Tibial nerve (tissue), 4 donors: ENCODE results near the gene NFKBIE. TPM values are rescaled to one million over a fixed set of nuclear protein-coding genes. Genes with fewer than 3 reads are reported as not detected.

Experiments
- DNase-seq, 2 donors: peaks; one replicate each; pipeline ENCODE4 v3.0.0-alpha.2; 2019; ENCODE audit warnings: low spot score in 2 of 2
- H3K27ac ChIP-seq, 4 donors: fragments of 200-600 bp; sonication (generic) in 3 of 4; one replicate each; pipeline ENCODE4 v1.5.1; 2017 to 2019; ENCODE audit warnings: mild to moderate bottlenecking in 1 of 4
- H3K27me3 ChIP-seq, 2 donors: fragments of 200-600 bp; sonication (generic) in 1 of 2; one replicate each; pipeline versions ENCODE4 v1.5.1 to v1.6.0; 2017 to 2019
- H3K36me3 ChIP-seq, 3 donors: fragments of 200-600 bp; sonication (generic); one replicate each; pipeline ENCODE4 v1.5.1; 2018 to 2019
- H3K4me1 ChIP-seq, 4 donors: fragments of 200-600 bp; sonication (generic) in 3 of 4; one replicate each; pipeline ENCODE4 v1.5.1; 2017 to 2019
- H3K4me3 ChIP-seq, 4 donors: fragments of 200-600 bp; sonication (generic) in 3 of 4; one replicate each; pipeline ENCODE4 v1.5.1; 2017 to 2019; ENCODE audit warnings: mild to moderate bottlenecking in 1 of 4, moderate library complexity in 1 of 4
- H3K9me3 ChIP-seq, 4 donors: fragments of 200-600 bp; sonication (generic) in 3 of 4; one replicate each; pipeline ENCODE4 v1.5.1; 2017 to 2019
- CTCF ChIP-seq, 5 experiments: fragments of 200-600 bp in 3 of 5; fragments of 450-650 bp in 2 of 5; sonication (generic) in 3 of 5; IDR thresholded peaks; one replicate each; pipeline ENCODE4 v1.5.1; 2016 to 2019; ENCODE audit warnings: antibody characterized with exemption in 5 of 5, mild to moderate bottlenecking in 3 of 5, moderate library complexity in 2 of 5
- EP300 ChIP-seq, 2 donors: sonication (generic); formaldehyde crosslinking; IDR thresholded peaks; one replicate each; pipeline ENCODE4 v1.6.1; 2017; ENCODE audit warnings: antibody characterized with exemption in 2 of 2, mild to moderate bottlenecking in 1 of 2
- POLR2A ChIP-seq, 2 donors: fragments of 450-650 bp; IDR thresholded peaks; one replicate each; pipeline ENCODE4 v1.6.1; 2017; ENCODE audit warnings: antibody characterized with exemption in 2 of 2, mild to moderate bottlenecking in 2 of 2, moderate library complexity in 2 of 2
- WGBS, 2 donors: methylation state at CpG; one replicate each; pipeline ENCODE4 v1.1.5; 2018; 5-methylcytosine and 5-hydroxymethylcytosine counted together
- small RNA-seq: library from RNA; depleted of rRNA; stranded (forward); fragments of <200 nt; gene quantifications from one replicate; pipeline ENCODE3, GENCODE V24; 2016
- total RNA-seq, 4 donors: library from RNA; depleted of rRNA; stranded (reverse); fragments of >200 nt; gene quantifications; one replicate each; pipeline ENCODE4 v1.1.0, GENCODE V29; 2016

The NFKBIE gene
- total RNA-seq, 4 donors from 2014 or later: 12.7 to 20.7 (median 16.0) TPM

- Histone ChIP-seq H3K4me1 (peaks cover 0 to 49% (median 12%) of the 10 kb centered on the region in 4 donors), H3K9me3 (no peaks in the 10 kb centered on the region), H3K27ac (peak within 1 kb of the TSS in 2 of 4 donors; percentile 88 to 90), H3K4me3 (no peak within 1 kb of the TSS), H3K27me3 (no peaks in the 10 kb centered on the region), H3K36me3 (no peaks in the 10 kb centered on the region)
- WGBS, 2 donors: 16 to 36% methylated on average over 7 of the region's 7 CpGs
- TF ChIP-seq EP300 (IDR thresholded peaks at IDR 0.05) (no peak), CTCF (IDR thresholded peaks at IDR 0.05) (no peak), POLR2A (IDR thresholded peaks at IDR 0.05) (no peak)
- no peak for DNase-seq
Observed at GRCh38 chr6:44216677-44217331, 48.5 kb downstream of the NFKBIE start, which contains the start of gene MYMX. Gene MYMX, plus strand, starts transcription at chr6:44216926. Its CDS starts 546 bp downstream, at chr6:44217472.

GRCh38 chr6:44214307-44214706 is 51.0 kb downstream of the NFKBIE start:
- H3K27me3 ChIP-seq: no peaks in the 10 kb centered on the region
- DNase-seq: no peak
- H3K9me3 ChIP-seq: no peaks in the 10 kb centered on the region
- 88 to 95% methylated on average over 6 of the region's 6 CpGs for WGBS, 2 donors
- peaks cover 0 to 25% (median 6%) of the 10 kb centered on the region in 4 donors for H3K4me1 ChIP-seq
- no peak overlapping the region for H3K27ac ChIP-seq
- H3K4me3 ChIP-seq: no peak overlapping the region
- TF ChIP-seq EP300 (IDR thresholded peaks at IDR 0.05) (no peak), CTCF (IDR thresholded peaks at IDR 0.05) (no peak), POLR2A (IDR thresholded peaks at IDR 0.05) (no peak)
- no peaks in the 10 kb centered on the region for H3K36me3 ChIP-seq

- no peak for TF ChIP-seq EP300 (IDR thresholded peaks at IDR 0.05)
- TF ChIP-seq POLR2A (IDR thresholded peaks at IDR 0.05): no peak
- no peak for TF ChIP-seq CTCF (IDR thresholded peaks at IDR 0.05)
- no peaks in the 10 kb centered on the region for H3K27me3 ChIP-seq
- no peak overlapping the region for H3K4me3 ChIP-seq
- no peaks in the 10 kb centered on the region for H3K36me3 ChIP-seq
- DNase-seq: no peak
- WGBS, 2 donors: 83 to 86% methylated on average over 3 of the region's 3 CpGs
- H3K4me1 ChIP-seq: no peaks in the 10 kb centered on the region
- H3K9me3 ChIP-seq: no peaks in the 10 kb centered on the region
- no peak overlapping the region for H3K27ac ChIP-seq
Observed at GRCh38 chr6:44211284-44211683, 54.1 kb downstream of the NFKBIE start.

Small RNA genes within 50 kb of the gene (small RNA-seq; reads per million reads assigned to genes)
- gene RN7SL811P: not detected

Other genes with a start within 250 kb of the NFKBIE start
- gene MRPL14, start 138.1 kb downstream of the NFKBIE start, total RNA-seq: 10 to 100 TPM in 3 of 4 donors, 1 to 10 TPM in 1; 8.8 to 36.6 (median 18.9) TPM
- gene TMEM63B, start 138.0 kb downstream of the NFKBIE start, total RNA-seq: 10 to 100 TPM; 18.6 to 34.5 (median 27.6) TPM
- gene CAPN11, start 106.7 kb downstream of the NFKBIE start, total RNA-seq: 1 to 10 TPM in 3 of 4 donors, under 1 TPM in 1; 0.21 to 6.5 (median 4.2) TPM
- gene MYMX, start 48.6 kb downstream of the NFKBIE start, total RNA-seq: not detected
- gene SLC29A1, start 42.0 kb downstream of the NFKBIE start, total RNA-seq: 10 to 100 TPM; 51.4 to 83.1 (median 63.8) TPM
- 100 to 1,000 TPM; 485 to 580 (median 543) TPM for gene HSP90AB1, start 18.4 kb downstream of the NFKBIE start, total RNA-seq
- 10 to 100 TPM; 28.0 to 34.1 (median 33.1) TPM for gene SLC35B2, start 8.0 kb downstream of the NFKBIE start, total RNA-seq
- gene TMEM151B, start 4.9 kb upstream of the NFKBIE start, total RNA-seq: under 1 TPM in 1 of 4 donors, not detected in 3; 0.42 TPM
- gene AARS2, start 47.8 kb upstream of the NFKBIE start, total RNA-seq: 10 to 100 TPM; 14.2 to 23.1 (median 17.7) TPM
- gene SPATS1, start 77.1 kb upstream of the NFKBIE start, total RNA-seq: not detected
- 10 to 100 TPM; 16.7 to 20.1 (median 17.3) TPM for gene CDC5L, start 122.2 kb upstream of the NFKBIE start, total RNA-seq